MM.1S (cell line): ENCODE results near the gene RYR2.

Experiments used
- EZH2 ChIP-seq: fragments of 300-600 bp; sonication (generic); optimal IDR thresholded peaks from 2 replicates; pipeline ENCODE3; 2017; ENCODE audit warnings: low read depth, mild to moderate bottlenecking, antibody characterized with exemption, low read length, mixed read lengths
- EZH2phosphoT487 ChIP-seq: fragments of 300-600 bp; sonication (generic); IDR thresholded peaks from 2 replicates; pipeline ENCODE4 v1.6.1; 2018; ENCODE audit warnings: antibody characterized with exemption, low read length
- TF ChIP-seq, protein P1 (sequence below): fragments of 300-600 bp; sonication (generic); IDR thresholded peaks from 2 replicates; pipeline ENCODE4 v1.5.1; 2016; ENCODE audit warnings: antibody characterized with exemption, low read length, mixed read lengths

- TF ChIP-seq, protein P1, sequence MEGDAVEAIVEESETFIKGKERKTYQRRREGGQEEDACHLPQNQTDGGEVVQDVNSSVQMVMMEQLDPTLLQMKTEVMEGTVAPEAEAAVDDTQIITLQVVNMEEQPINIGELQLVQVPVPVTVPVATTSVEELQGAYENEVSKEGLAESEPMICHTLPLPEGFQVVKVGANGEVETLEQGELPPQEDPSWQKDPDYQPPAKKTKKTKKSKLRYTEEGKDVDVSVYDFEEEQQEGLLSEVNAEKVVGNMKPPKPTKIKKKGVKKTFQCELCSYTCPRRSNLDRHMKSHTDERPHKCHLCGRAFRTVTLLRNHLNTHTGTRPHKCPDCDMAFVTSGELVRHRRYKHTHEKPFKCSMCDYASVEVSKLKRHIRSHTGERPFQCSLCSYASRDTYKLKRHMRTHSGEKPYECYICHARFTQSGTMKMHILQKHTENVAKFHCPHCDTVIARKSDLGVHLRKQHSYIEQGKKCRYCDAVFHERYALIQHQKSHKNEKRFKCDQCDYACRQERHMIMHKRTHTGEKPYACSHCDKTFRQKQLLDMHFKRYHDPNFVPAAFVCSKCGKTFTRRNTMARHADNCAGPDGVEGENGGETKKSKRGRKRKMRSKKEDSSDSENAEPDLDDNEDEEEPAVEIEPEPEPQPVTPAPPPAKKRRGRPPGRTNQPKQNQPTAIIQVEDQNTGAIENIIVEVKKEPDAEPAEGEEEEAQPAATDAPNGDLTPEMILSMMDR, result no peak
- no peak for TF ChIP-seq EZH2
- no peak for TF ChIP-seq EZH2phosphoT487
These were observed 92.9 kb downstream of the RYR2 start for GRCh38 chr1:237134929-237135328.
